Ecto neural progenitor cell (in vitro differentiated cells): ENCODE results near the gene CCDC9B.

Experiments used
- DNase-seq: peaks from one replicate; pipeline ENCODE4 v3.0.0-alpha.2; 2018; ENCODE audit warnings: low spot score

CCDC9B gene

DNA sequence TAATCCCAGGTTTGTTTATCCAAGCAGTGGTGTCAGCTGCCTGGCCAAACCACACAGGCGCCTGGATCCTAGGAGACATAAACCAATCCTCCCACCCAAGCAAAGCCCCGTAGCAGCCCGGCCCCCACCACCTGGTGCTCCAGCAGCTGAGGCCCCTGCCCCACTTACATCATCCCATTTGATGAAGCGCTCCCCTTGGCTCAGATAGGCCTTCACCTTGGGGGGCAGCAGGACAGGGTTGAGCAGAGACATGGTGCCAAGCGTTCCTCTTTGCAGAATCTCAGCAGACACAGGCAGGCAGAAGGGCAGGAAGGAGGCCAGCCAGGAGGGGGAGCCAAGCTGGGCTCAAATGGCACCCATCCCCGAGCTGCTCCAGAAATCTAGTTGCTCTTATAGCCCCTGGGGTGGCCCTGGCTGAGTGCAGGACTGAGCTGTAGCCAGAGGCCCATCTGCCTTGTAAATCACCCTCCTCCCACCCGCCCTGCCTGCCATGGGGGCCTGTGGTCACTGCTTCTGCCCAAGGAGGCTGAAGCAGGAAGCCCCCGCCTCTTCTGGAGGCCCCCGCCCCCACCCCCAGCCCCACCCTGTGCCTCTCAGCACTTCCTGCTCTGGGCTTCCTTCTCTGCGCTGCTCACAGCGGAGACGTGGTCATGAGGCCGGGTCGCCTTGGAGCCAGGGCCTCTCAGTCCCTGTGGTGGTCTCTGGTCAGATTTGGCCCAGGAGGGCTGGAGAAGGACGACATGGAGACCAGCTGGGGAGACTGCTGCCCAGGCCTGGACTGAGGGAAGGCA, 33.1 kb downstream of the CCDC9B start, which contains the start of gene PLCB2:
Gene PLCB2 (minus strand): TSS at position 515 of the 791 bp plus-strand sequence. CDS start 263 bp downstream, at position 252.
- no peak for DNase-seq

GRCh38 chr15:40306908-40307307, 33.8 kb downstream of the CCDC9B start:
- DNase-seq: no peak

GRCh38 chr15:40306371-40306770, 34.4 kb downstream of the CCDC9B start:
- no peak for DNase-seq

DNA sequence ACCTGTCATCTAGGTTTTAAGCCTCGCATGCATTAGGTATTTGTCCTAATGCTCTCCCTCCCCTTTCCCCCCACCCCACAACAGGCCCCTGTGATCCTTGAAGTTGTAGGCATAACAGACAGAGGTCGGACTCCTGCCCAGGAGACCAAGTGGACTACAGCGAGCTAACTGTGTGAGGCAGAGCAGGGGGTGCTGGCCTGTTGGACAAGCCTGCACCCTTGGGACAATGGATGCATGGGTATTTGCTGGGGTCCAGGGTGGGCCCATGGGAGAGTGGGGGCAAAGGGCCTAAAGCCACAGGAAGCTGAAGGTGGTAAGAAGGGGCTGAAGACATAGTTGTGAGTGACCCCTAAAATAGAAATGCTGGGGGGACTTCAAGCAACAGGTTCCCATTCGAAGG, 35.5 kb downstream of the CCDC9B start:
- DNase-seq: no peak

DNA sequence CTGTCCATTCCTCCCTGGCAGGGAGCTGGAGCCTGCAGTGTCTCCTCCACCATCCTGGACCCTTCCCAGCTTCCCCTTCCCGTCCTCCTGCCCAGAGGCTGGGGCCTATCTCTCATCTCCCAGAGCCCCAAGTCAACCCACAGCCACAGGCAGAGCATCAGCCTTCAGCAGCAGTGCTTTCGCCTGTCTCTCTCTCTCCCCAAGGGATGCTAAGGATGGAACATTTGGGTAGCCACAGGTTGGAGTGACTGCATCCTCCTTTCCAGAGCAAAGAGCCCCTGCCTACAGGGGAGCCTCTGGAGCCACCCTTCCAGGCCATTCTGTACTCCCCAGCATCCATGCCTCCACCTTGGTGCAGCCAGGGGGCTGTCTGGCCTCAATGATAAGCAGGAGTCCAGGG, 37.2 kb downstream of the CCDC9B start:
- DNase-seq: no peak

DNA sequence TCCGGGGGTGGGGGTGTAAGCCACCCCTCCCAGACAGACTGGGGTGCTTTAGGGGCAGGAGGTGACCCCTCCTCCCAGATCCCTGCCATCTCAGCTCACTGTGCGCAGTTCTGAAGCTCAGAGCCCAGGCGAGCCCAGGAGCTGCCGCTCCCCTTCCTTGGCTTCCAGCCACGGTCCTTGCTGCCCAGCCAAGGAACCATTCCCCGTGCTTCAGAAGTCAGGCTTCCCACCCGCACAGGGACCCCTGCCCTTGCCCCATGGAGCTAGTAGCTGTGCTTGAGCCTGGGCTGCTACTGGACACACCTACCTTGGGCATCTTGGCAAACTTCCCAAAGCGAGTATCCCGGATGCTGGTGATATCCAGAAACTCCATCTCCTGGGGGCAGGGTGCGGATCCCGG, 37.8 kb downstream of the CCDC9B start:
- DNase-seq: no peak

- no peak for DNase-seq
Observed at GRCh38 chr15:40302288-40302886, 38.4 kb downstream of the CCDC9B start.

- no peak for DNase-seq
Observed at GRCh38 chr15:40301467-40302179, 39.1 kb downstream of the CCDC9B start.

GRCh38 chr15:40300771-40301170, 40.0 kb downstream of the CCDC9B start:
- DNase-seq: no peak

DNA sequence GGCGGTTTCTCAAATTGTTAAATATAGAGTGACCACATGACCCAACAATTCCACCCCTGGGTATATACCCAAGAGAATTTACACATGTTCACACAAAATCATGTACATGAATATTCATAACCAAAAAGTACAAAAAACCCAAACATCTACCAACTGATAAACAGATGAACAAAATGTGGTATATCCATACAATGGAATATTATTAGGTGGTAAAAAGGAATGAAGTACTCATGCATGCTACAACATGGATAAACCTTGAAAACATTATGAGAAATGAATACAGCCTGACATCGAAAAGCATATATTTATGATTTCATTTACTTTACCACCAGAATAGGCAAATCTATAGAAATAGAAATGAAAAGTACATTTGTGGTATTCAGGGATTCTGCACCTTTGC, 40.4 kb downstream of the CCDC9B start:
- no peak for DNase-seq

- DNase-seq: no peak
Observed at GRCh38 chr15:40298216-40298935, 42.4 kb downstream of the CCDC9B start.

DNA sequence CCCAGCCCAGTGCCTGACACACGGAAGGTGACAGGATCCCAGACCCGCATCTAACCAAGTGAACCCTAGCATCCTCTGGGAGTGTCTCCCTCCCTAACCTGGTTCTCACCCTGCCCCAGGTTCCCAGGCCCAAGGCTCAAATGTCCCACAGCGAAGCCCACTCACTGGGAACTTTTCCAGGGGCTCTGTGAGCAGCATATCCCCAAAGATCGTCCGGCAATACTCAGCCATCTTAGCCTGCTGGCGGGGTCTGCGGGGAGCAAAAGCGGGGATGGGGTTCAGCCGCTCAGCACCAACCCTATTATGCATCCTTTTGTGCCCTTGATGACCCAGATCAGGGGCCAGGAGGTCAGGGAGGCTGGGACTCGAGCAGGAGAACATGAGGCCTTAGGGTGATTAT, 43.4 kb downstream of the CCDC9B start:
- DNase-seq: no peak

- DNase-seq: no peak
Observed at GRCh38 chr15:40296561-40297230, 44.0 kb downstream of the CCDC9B start.

DNA sequence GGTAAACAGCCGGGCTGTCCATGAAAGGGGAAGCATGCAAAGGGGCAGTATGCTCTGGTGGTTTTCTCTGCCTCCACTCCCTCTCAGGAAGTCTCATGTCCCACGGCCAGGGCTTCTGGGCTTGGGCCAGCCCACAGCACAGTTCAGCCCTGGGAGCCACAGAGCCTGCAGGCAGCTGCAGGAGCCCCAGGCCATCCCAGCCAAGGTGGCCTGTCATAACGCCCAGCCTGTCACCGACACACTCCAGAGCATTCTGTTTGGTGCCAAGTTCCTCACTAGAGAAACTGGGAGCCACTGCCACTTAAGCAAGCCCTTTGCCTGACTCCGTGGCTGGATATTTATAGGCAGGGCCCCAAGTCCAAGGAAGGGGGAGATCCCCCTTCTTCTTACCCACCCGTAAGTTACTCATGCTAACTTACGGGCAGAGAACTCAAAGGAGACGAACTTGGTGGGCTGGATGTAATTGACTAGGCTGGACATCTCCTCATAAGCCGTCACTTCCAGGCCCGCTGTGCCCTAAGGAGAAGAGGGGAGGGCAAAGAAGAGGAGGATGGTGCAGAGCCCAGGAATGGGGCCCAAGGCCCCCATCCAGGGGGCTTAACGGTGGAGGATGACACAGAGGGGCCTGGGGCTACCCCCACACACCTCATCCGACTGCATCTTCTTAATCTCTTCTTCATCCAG, 44.7 kb downstream of the CCDC9B start:
- no peak for DNase-seq

- DNase-seq: no peak
Observed at GRCh38 chr15:40295297-40295696, 45.4 kb downstream of the CCDC9B start.

DNA sequence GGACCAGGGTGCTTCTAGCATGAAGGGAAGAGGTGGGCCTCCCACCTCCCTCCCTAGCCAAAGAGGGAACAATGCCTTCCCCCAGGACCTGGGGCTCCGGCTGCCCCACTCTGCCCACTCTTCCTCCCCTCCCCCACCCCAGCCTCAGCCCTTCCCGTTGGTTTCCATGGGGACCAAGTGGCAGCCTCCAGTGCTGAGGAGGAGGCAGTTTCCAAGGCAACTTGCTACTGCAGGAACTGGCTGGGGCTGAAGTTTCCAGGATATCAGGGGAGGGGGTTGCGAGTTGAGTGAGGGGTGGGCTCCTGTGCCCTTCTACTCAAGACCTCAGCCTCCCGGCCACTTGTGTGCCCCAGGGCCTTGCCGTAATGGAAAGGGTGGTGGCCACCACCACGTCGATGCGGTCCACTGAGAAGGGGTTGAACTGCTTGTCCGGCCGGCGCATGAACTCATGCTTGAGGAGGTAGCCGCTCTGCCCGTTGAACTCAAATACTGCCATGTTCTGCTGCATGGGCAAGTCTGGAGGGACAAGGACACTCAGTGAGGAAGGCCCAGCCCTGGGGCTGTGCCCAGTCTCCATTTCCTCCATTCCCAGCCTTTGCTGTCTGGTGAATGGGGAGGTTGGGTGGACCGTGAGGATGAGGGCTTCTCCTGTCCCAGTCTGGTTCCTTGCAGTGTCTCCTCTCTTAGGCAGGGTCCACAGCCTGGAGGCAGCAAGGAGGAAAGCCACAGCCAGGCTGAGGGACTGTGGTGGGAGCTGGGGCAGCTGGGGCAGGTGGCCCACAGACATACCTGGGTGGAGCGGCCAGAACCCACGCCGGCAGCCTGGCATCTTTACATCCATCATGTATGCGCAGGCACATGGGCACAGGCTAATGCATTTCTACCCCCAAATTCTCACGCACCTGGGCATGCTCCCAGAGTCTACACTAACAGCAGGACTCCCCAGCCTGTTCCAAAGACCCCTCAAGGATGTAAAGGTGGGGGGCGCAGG, 46.5 kb downstream of the CCDC9B start:
- DNase-seq: peak; percentile 75

DNA sequence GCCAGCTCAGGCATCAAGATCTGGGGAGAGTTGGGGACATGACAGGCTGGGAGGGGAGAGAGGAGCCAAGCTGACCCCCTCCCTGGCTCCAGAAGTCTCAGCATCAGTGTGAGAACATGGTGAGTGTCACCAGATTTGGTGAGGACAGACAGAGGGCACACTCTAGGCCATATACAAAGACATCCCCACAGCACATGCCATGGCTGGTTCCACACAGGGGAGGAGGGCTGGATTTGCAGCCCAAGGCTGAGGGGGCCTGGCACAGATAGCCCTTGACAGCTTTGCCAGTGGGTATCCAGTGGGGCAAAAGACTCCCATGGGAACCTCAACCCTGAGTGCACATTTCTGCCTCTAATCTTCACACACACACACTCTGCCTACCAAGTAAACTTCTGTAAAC, 47.7 kb downstream of the CCDC9B start:
- DNase-seq: no peak

DNA sequence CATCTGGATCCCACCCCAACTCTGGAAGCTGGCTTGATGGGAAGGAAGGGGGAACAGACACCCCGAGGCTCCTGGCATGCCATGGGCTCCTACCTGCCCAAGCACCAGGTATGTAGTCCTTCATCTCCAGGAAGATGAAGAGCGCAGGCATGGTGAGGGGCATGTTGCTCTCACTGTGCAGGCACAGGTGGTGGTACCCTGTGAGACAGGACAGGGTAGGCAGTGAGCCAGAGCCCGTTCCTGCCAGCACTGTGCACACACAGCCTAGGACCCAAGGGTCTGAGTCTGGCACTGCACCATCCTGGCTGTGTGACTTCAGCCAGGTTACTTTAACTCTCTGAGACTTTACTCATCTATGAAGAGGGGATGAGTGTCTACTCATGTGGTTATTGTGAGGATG, 48.5 kb downstream of the CCDC9B start:
- no peak for DNase-seq

DNA sequence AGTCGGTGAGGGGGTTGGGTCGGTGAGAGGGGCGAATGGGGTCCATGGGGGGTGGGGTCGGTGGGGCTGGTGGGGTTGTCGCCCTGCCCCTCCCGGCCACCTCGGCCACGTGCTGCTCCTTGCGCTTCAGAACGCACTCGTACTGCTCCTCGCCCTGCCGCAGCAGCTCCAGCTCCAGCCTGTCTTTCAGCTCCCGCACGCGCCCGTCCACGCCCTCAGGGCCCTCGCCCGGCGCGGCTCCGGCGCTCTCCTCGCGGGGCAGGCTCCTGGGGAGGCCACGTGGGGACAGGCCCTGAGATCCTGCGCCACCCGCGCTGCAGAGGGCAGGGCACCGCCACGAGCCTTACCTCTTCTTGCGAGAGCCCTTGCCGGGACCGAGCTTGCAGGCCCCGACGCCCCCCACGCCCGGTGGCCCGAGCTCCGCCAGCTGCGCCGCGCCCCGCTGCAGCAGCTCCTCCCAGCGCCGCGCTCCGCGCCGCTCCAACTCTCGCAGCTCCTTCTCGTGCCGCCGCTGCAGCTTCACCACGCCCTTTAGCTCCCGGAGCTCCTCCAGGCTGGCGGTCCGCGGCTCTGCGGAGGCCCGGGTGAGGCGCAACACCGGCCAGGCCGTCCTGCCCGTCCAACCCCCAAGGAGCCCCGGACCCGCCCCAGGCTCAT, 49.7 kb downstream of the CCDC9B start:
- DNase-seq: peak; percentile 84

GRCh38 chr15:40290545-40290917, 50.2 kb downstream of the CCDC9B start:
- no peak for DNase-seq
